Lung (tissue), 12 donors: Measurements from ENCODE around the gene MMP19. TPM values are rescaled to one million over a fixed set of nuclear protein-coding genes. Genes with fewer than 3 reads are reported as not detected.

Experiments
- ATAC-seq: fragments of 200-7000 bp; cut with Tn5 transposase; one replicate; pipeline ENCODE4 v1.9.1; 2020; ENCODE audit warnings: moderate number of reproducible peaks; ENCODE audit not compliant: insufficient read depth, low FRiP score
- DNase-seq, 3 donors: peaks; one replicate each; pipeline ENCODE4 v3.0.0-alpha.2; 2013 to 2017
- H3K27ac ChIP-seq, 2 donors: one replicate each; pipeline ENCODE4 v1.5.1; 2013; ENCODE audit warnings: mild to moderate bottlenecking in 2 of 2, moderate library complexity in 2 of 2, control low read depth in 1 of 2, inconsistent platforms in 1 of 2, low read depth in 1 of 2, low read length in 1 of 2
- H3K27me3 ChIP-seq, 3 donors: one replicate each; pipeline ENCODE4 v1.5.1; 2013; ENCODE audit warnings: low read length in 2 of 3; ENCODE audit not compliant: control insufficient read depth in 3 of 3, insufficient read depth in 3 of 3
- H3K36me3 ChIP-seq, 4 donors: one replicate each; pipeline ENCODE4 v1.5.1; 2013; ENCODE audit warnings: low read length in 4 of 4, mild to moderate bottlenecking in 1 of 4, moderate library complexity in 1 of 4; ENCODE audit not compliant: control insufficient read depth in 4 of 4, insufficient read depth in 4 of 4
- H3K4me1 ChIP-seq, 5 donors: one replicate each; pipeline ENCODE4 v1.5.1; 2013; ENCODE audit warnings: low read length in 5 of 5, mild to moderate bottlenecking in 2 of 5, moderate library complexity in 1 of 5; ENCODE audit not compliant: control insufficient read depth in 5 of 5, insufficient read depth in 5 of 5
- H3K4me3 ChIP-seq: one replicate; pipeline ENCODE4 v1.5.1; 2013; ENCODE audit warnings: mild to moderate bottlenecking, control low read depth, moderate library complexity
- H3K9ac ChIP-seq, 2 donors: one replicate each; pipeline ENCODE4 v1.5.1; 2013; ENCODE audit warnings: low read length in 2 of 2, control low read depth in 1 of 2; ENCODE audit not compliant: insufficient read depth in 1 of 2
- H3K9me3 ChIP-seq, 4 donors: one replicate each; pipeline ENCODE4 v1.5.1; 2013; ENCODE audit warnings: low read length in 3 of 4, mild to moderate bottlenecking in 1 of 4, moderate library complexity in 1 of 4; ENCODE audit not compliant: control insufficient read depth in 4 of 4, insufficient read depth in 3 of 4
- WGBS, 2 donors: extraction: QIAGEN DNeasy Blood & Tissue Kit; methylation state at CpG; one replicate each; pipeline ENCODE4 v1.1.7; 2013; 5-methylcytosine and 5-hydroxymethylcytosine counted together
- polyA plus RNA-seq, 2 donors: library from polyadenylated mRNA; stranded (reverse); fragments of 200-250 nt; gene quantifications; one replicate each; pipeline ENCODE4 v1.2.1, GENCODE V29; 2013
- total RNA-seq, 2 donors: library from RNA; depleted of rRNA in 1 of 2; stranded (reverse); fragments of >200 nt in 1 of 2; gene quantifications; one replicate each; pipeline ENCODE4 v1.2.1, GENCODE V29; 2014 to 2021
- TF ChIP-seq, protein P1 (sequence below): IDR thresholded peaks from 2 replicates; pipeline ENCODE4 v1.5.1; 2012; ENCODE audit warnings: mild to moderate bottlenecking; ENCODE audit errors: control extremely low read depth, extremely low read depth
- donor health status: control.
- donor health status: control.
- donor health status: Bipolar disorder and iron deficiency.
- donor health status: healthy.
- donor health status: DM: yes; HTN: yes; CAD: no.

MMP19 gene
- total and polyA plus RNA-seq, 4 donors = 9.3 to 92.1 (median 31.7) TPM

DNA sequence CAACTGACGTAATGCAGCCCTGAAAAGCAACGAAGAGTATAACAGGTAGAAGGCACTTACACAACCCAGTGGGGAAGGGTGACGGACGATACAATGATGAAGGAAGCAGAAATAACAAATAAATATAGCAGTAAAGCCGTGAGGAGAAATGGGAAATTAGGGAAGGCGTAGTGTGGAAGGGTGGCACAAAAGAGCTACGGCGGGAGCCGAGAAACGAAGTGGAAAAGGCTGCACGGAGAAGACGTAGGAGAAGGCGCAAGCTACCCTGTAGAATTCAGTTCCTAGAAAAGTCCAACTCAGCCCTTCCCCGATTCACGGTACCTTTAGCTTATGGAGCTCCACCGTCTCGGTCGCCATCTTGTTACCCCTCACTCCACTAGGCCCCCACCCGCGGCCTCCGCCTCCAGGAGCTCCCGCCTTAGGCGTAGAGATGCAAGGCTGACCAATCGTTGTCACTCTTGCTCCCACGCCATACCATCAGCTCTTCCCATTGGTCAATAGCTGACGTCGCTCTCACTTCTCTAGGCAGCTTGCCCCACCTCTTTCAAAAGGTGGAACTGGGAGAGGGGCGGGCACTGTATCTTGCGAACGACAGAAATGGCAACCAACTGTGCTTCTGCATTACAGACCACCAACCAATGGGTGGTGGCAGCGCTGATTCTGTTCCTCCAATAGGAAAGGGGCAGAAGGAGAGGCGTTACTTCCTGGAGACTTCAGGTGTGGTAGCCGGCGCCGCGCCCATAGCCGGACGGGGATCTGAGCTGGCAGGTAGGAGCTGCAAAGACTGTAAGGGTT, 25.2 kb downstream of the MMP19 start, which contains the start of the genes ORMDL2 and SARNP:
ORMDL2 (plus strand) TSS at position 697 of the 795 bp plus-strand sequence. CDS start 959 bp downstream, outside the sequence.
SARNP (minus strand) TSS at position 380 of the 795 bp plus-strand sequence; CDS start at position 357, 23 bp downstream.
- peak; percentile 98 for ATAC-seq
- H3K4me1 ChIP-seq = peaks cover 5 to 21% (median 6%) of the 10 kb centered on the region in 5 donors
- H3K9me3 ChIP-seq = no peaks in the 10 kb centered on the region
- peaks cover 13 to 27% (median 20%) of the 10 kb centered on the region in 4 donors for H3K36me3 ChIP-seq
- no peaks in the 10 kb centered on the region for H3K27me3 ChIP-seq
- H3K4me3 ChIP-seq = peak within 1 kb of the TSS; percentile 79
- 0 to 1% methylated on average over 38 of the region's 38 CpGs for WGBS, 2 donors
- TF ChIP-seq, protein P1, sequence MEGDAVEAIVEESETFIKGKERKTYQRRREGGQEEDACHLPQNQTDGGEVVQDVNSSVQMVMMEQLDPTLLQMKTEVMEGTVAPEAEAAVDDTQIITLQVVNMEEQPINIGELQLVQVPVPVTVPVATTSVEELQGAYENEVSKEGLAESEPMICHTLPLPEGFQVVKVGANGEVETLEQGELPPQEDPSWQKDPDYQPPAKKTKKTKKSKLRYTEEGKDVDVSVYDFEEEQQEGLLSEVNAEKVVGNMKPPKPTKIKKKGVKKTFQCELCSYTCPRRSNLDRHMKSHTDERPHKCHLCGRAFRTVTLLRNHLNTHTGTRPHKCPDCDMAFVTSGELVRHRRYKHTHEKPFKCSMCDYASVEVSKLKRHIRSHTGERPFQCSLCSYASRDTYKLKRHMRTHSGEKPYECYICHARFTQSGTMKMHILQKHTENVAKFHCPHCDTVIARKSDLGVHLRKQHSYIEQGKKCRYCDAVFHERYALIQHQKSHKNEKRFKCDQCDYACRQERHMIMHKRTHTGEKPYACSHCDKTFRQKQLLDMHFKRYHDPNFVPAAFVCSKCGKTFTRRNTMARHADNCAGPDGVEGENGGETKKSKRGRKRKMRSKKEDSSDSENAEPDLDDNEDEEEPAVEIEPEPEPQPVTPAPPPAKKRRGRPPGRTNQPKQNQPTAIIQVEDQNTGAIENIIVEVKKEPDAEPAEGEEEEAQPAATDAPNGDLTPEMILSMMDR = no peak
- DNase-seq = peak; percentile 99 to 100 (median 100)
- peak within 1 kb of the TSS; percentile 98 to 100 for H3K9ac ChIP-seq
- H3K27ac ChIP-seq = peak within 1 kb of the TSS; percentile 89 to 94

DNA sequence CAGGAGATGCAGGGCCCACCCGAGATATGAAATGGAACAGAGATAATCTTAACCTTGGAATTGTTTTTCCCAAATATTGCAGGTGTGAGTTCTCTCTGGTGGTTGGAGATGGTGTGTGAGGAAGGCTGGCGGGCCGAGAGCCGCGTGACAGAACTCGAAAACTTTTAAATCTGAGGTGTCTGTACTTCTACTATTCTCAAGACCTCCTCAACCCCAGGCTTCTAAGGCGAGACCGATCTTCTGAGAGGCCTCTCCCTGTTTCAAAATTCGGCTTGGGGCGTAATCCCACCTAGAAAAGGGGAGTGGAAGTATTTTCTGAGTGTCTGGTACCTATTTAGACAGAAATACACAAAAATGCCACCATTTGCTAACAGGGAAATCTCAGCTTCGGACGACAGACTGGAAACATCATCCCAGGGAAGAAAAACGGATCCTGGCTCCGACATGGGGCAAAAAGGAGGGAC, 25.8 kb downstream of the MMP19 start:
- Histone ChIP-seq H3K27me3 (no peaks in the 10 kb centered on the region), H3K9ac (peak overlapping the region; percentile 98 to 100), H3K4me3 (peak overlapping the region; percentile 79), H3K36me3 (peaks cover 10 to 23% (median 16%) of the 10 kb centered on the region in 4 donors), H3K9me3 (no peaks in the 10 kb centered on the region), H3K4me1 (peaks cover 5 to 21% (median 9%) of the 10 kb centered on the region in 5 donors), H3K27ac (peak overlapping the region; percentile 89 to 94)
- DNase-seq (peak; percentile 20 to 82 (median 72)), ATAC-seq (no peak)
- WGBS, 2 donors = 1 to 2% methylated on average over 14 of the region's 14 CpGs
- TF ChIP-seq, protein P1 = no peak

GRCh38 chr12:55815473-55815872, 27.3 kb downstream of the MMP19 start:
- WGBS, 2 donors = 84 to 89% methylated on average over 12 of the region's 12 CpGs
- Histone ChIP-seq H3K27me3 (no peaks in the 10 kb centered on the region), H3K27ac (no peak overlapping the region), H3K36me3 (peaks cover 4 to 17% (median 12%) of the 10 kb centered on the region in 4 donors), H3K9ac (no peak overlapping the region), H3K4me1 (peaks cover 5 to 21% (median 9%) of the 10 kb centered on the region in 5 donors), H3K9me3 (no peaks in the 10 kb centered on the region), H3K4me3 (no peak overlapping the region)
- TF ChIP-seq, protein P1 = no peak
- no peak for ATAC-seq
- DNase-seq = no peak
